ENCODE results near the gene PIM1. TPM values are rescaled to one million over a fixed set of nuclear protein-coding genes. Genes with fewer than 3 reads are reported as not detected.
A peak's percentile ranks its signal among the peaks of the same experiment; 100 is the strongest.

Gene PIM1
- total RNA-seq, 1 experiment from 2014 or later: 42.1 TPM

DNA sequence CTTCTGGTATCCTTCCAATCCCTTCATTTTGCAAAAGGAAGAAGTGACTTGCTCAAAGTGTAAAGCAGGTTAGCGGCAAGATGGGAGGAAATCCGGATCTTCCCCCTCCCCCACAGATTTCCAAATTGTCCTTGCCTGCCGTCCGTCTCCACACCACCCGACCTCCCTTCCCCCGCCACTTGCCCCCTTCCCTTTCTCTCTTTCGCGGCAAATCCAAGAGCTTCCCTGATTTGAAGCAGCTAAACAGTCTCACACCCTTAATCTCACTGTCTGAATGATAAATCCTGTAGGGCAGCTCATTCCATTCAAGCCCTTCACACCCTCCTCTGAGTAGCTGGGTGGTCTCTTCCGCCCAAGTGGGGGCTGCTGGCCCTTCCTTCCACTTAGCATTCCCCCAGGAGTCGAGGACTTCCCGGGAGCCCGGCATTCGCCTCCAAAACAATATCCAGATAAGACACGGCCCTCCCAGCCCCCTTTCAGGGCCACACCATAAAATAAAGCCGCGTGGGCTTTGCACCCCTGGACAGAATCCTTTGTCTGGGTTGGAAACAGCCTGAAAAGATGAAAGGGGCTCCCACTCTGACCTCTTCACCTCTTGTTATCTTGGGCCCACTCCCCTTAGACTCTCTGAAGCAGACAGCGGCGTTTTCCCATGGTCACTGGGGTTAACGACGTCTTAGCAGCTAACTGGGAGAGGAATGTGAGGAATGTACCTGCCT is 44.0 kb upstream of the PIM1 start:
- BruUV-seq (replicated peaks): no TSS peak
- CTCF ChIA-PET: interaction anchor here (0.7 kb wide), 1 partner anchor 15 kb away, joined by 6 read pairs; no protein-coding TSS in a partner anchor
- no peaks in the 10 kb centered on the region for H3K36me3 ChIP-seq (ENCODE audit: control insufficient read depth, insufficient read depth, low read length)
- POLR2A ChIA-PET: interaction anchor here (0.6 kb wide), 4 partner anchors 44 to 140 kb away, joined by 4 to 10 read pairs (median 7); no protein-coding TSS in a partner anchor
- peak overlapping the region; percentile 98 for H3K27ac ChIP-seq (ENCODE audit: low read length)
- peak; percentile 50 for ATAC-seq
- H3K4me1 ChIP-seq (ENCODE audit: control insufficient read depth, insufficient read depth, low read length): peaks cover 47% of the 10 kb centered on the region
- in situ Hi-C loops (cut with HindIII; ENCODE audit: low pct_unique_long_range_greater_than_20kb, low sequenced_read_pairs): no loop called here
- peak overlapping the region; percentile 14 to 19; a peak in 3 of 4 replicates for H3K4me3 ChIP-seq (ENCODE audit: low read depth in 2 of 2, low read length in 2 of 2)
- TF ChIP-seq, protein P1, sequence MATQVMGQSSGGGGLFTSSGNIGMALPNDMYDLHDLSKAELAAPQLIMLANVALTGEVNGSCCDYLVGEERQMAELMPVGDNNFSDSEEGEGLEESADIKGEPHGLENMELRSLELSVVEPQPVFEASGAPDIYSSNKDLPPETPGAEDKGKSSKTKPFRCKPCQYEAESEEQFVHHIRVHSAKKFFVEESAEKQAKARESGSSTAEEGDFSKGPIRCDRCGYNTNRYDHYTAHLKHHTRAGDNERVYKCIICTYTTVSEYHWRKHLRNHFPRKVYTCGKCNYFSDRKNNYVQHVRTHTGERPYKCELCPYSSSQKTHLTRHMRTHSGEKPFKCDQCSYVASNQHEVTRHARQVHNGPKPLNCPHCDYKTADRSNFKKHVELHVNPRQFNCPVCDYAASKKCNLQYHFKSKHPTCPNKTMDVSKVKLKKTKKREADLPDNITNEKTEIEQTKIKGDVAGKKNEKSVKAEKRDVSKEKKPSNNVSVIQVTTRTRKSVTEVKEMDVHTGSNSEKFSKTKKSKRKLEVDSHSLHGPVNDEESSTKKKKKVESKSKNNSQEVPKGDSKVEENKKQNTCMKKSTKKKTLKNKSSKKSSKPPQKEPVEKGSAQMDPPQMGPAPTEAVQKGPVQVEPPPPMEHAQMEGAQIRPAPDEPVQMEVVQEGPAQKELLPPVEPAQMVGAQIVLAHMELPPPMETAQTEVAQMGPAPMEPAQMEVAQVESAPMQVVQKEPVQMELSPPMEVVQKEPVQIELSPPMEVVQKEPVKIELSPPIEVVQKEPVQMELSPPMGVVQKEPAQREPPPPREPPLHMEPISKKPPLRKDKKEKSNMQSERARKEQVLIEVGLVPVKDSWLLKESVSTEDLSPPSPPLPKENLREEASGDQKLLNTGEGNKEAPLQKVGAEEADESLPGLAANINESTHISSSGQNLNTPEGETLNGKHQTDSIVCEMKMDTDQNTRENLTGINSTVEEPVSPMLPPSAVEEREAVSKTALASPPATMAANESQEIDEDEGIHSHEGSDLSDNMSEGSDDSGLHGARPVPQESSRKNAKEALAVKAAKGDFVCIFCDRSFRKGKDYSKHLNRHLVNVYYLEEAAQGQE (IDR thresholded peaks at IDR 0.05; ENCODE audit: insufficient read depth in 1 of 2, low read depth in 2 of 2, low read length in 1 of 2): no peak
- TF ChIP-seq TCF7L2 (IDR thresholded peaks at IDR 0.05; ENCODE audit: low read depth, low read length) (peak; percentile 72), CTCF (IDR thresholded peaks at IDR 0.05) (no peak), POLR2AphosphoS5 (IDR thresholded peaks at IDR 0.05; ENCODE audit: low read depth, low read length) (no peak), SIN3A (IDR thresholded peaks at IDR 0.05; ENCODE audit: borderline replicate concordance, insufficient read depth, low read depth, low read length) (no peak)
- no peaks in the 10 kb centered on the region for H3K27me3 ChIP-seq (ENCODE audit: control insufficient read depth, insufficient read depth, low read length)
- intact Hi-C loops (cut with micrococcal nuclease; ENCODE audit: unreplicated experiment): loop anchor here (5.0 kb wide), 1 partner anchor 69 kb away; no protein-coding TSS in a partner anchor
- H3K9me3 ChIP-seq (ENCODE audit: control insufficient read depth, insufficient read depth, low read depth, low read length): no peaks in the 10 kb centered on the region
- DNase-seq (ENCODE audit: low read depth, low spot score): no peak

GRCh38 chr6:37126493-37126958 is 43.4 kb upstream of the PIM1 start:
- H3K27ac ChIP-seq (ENCODE audit: low read length): peak overlapping the region; percentile 98
- CTCF ChIA-PET: no interaction called here
- H3K27me3 ChIP-seq (ENCODE audit: control insufficient read depth, insufficient read depth, low read length): no peaks in the 10 kb centered on the region
- TF ChIP-seq, protein P1 (IDR thresholded peaks at IDR 0.05; ENCODE audit: insufficient read depth in 1 of 2, low read depth in 2 of 2, low read length in 1 of 2): no peak
- TF ChIP-seq TCF7L2 (IDR thresholded peaks at IDR 0.05; ENCODE audit: low read depth, low read length): peak; percentile 4; the same call in 1 of the 2 replicates
- TF ChIP-seq POLR2AphosphoS5 (IDR thresholded peaks at IDR 0.05; ENCODE audit: low read depth, low read length): no peak
- TF ChIP-seq SIN3A (IDR thresholded peaks at IDR 0.05; ENCODE audit: borderline replicate concordance, insufficient read depth, low read depth, low read length): no peak
- TF ChIP-seq CTCF (IDR thresholded peaks at IDR 0.05): no peak
- intact Hi-C loops (cut with micrococcal nuclease; ENCODE audit: unreplicated experiment) (loop anchor here (5.0 kb wide), 1 partner anchor 69 kb away; no protein-coding TSS in a partner anchor), in situ Hi-C loops (cut with HindIII; ENCODE audit: low pct_unique_long_range_greater_than_20kb, low sequenced_read_pairs) (no loop called here)
- POLR2A ChIA-PET: interaction anchor here (0.6 kb wide), 2 partner anchors 69 to 139 kb away, joined by 4 read pairs; no protein-coding TSS in a partner anchor
- peak overlapping the region; percentile 14 to 19; a peak in 3 of 4 replicates for H3K4me3 ChIP-seq (ENCODE audit: low read depth in 2 of 2, low read length in 2 of 2)
- peaks cover 53% of the 10 kb centered on the region for H3K4me1 ChIP-seq (ENCODE audit: control insufficient read depth, insufficient read depth, low read length)
- ATAC-seq (no peak), DNase-seq (ENCODE audit: low read depth, low spot score) (no peak)
- H3K9me3 ChIP-seq (ENCODE audit: control insufficient read depth, insufficient read depth, low read depth, low read length): no peaks in the 10 kb centered on the region
- no TSS peak for BruUV-seq (replicated peaks)
- no peaks in the 10 kb centered on the region for H3K36me3 ChIP-seq (ENCODE audit: control insufficient read depth, insufficient read depth, low read length)
